H1 (cell line): Measurements from ENCODE around the gene R3HDM4. TPM values are rescaled to one million over a fixed set of nuclear protein-coding genes. Genes with fewer than 3 reads are reported as not detected.

Experiments used
- CHD7 ChIP-seq: fragments of 300-600 bp; sonication (generic); IDR thresholded peaks from 2 replicates; pipeline ENCODE4 v1.7.1; 2012; ENCODE audit warnings: low read length, moderate library complexity, mild to moderate bottlenecking, inconsistent platforms; ENCODE audit not compliant: insufficient replicate concordance
- KDM1A ChIP-seq: fragments of 200-600, 300-600 bp; sonication (generic); IDR thresholded peaks from 2 replicates; pipeline ENCODE4 v1.7.1; 2016; ENCODE audit warnings: mild to moderate bottlenecking, low read length, borderline replicate concordance
- SIRT6 ChIP-seq: IDR thresholded peaks from one replicate; pipeline ENCODE4 v1.7.1; 2012; ENCODE audit warnings: low read length, inconsistent platforms
- SP1 ChIP-seq: IDR thresholded peaks from 2 replicates; pipeline ENCODE4 v1.6.1; 2011; ENCODE audit warnings: low read depth, low read length
- TBP ChIP-seq: IDR thresholded peaks from 2 replicates; pipeline ENCODE4 v1.6.1; 2011; ENCODE audit warnings: low read depth, low read length, improper control_type of control experiment
- polyA plus RNA-seq, 7 experiments: library from polyadenylated mRNA; depleted of rRNA in 3 of 7; stranded (reverse) in 5 of 7; unstranded in 2 of 7; fragments of >200 nt in 5 of 7; fragments of 200-250 nt in 2 of 7; gene quantifications; 1 replicate in 5 of 7; 2 replicates in 1 of 7; 4 replicates in 1 of 7; pipeline versions ENCODE4 v1.2.1 to v1.2.3, GENCODE V29; 2011 to 2013; ENCODE audit warnings: missing spikeins in 2 of 7, mixed read lengths in 2 of 7
- total RNA-seq: library from RNA; stranded (reverse); fragmentation: NEBNext Ultra II Directional; extraction: Animal tissue kit (Norgen Biotek cat#: 25700); gene quantifications from 2 replicates; pipeline ENCODE4 v1.2.1, GENCODE V29; 2021

R3HDM4 gene
- total and polyA plus RNA-seq, 2 of the 8 experiments (the other 6 are each of a cell fraction or from before 2014, with no cell fraction given) = 76.8 to 102 TPM

GRCh38 chr19:936175-936546, 23.1 kb upstream of the R3HDM4 start (continued):
- TF ChIP-seq CHD7 (no peak), KDM1A (no peak), TBP (no peak), SP1 (no peak), SIRT6 (no peak)
- TF ChIP-seq, all 59 proteins: peak for 0
